Right atrium auricular region (tissue), 2 donors: ENCODE measurements around the gene CRAMP1. TPM values are rescaled to one million over a fixed set of nuclear protein-coding genes. Genes with fewer than 3 reads are reported as not detected.

Experiments used
- DNase-seq: peaks from one replicate; pipeline ENCODE4 v3.0.0-alpha.2; 2019; ENCODE audit warnings: low spot score
- H3K27ac ChIP-seq, 2 donors: fragments of 200-600 bp; sonication (generic); 1 replicate in 1 of 2; 2 replicates in 1 of 2; pipeline ENCODE4 v1.5.1; 2016 to 2019
- H3K27me3 ChIP-seq, 2 donors: fragments of 200-600 bp; sonication (generic); one replicate each; pipeline versions ENCODE4 v1.5.1 to v1.6.0; 2017 to 2019
- H3K36me3 ChIP-seq: fragments of 200-600 bp; sonication (generic); one replicate; pipeline ENCODE4 v1.5.1; 2016
- H3K4me1 ChIP-seq, 2 donors: fragments of 200-600 bp; sonication (generic); one replicate each; pipeline versions ENCODE4 v1.5.1 to v1.6.0; 2017 to 2019
- H3K4me3 ChIP-seq, 2 donors: fragments of 200-600 bp; sonication (generic); 1 replicate in 1 of 2; 2 replicates in 1 of 2; pipeline ENCODE4 v1.5.1; 2017 to 2019; ENCODE audit warnings: mild to moderate bottlenecking in 1 of 2, moderate library complexity in 1 of 2
- H3K9me3 ChIP-seq, 2 donors: fragments of 200-600 bp; sonication (generic); one replicate each; pipeline ENCODE4 v1.5.1; 2019
- CTCF ChIP-seq, 2 donors: fragments of 200-600 bp; sonication (generic); IDR thresholded peaks; one replicate each; pipeline ENCODE4 v1.5.1; 2019; ENCODE audit warnings: antibody characterized with exemption in 2 of 2
- total RNA-seq, 2 donors: library from RNA; depleted of rRNA; stranded (reverse); fragments of >200 nt; gene quantifications; one replicate each; pipeline ENCODE4 v1.1.0, GENCODE V29; 2016

CRAMP1 gene
- total RNA-seq, 2 donors from 2014 or later, result 7.7 to 9.7 TPM

GRCh38 chr16:1637526-1637925 lies 25.4 kb downstream of the CRAMP1 start:
- no peak overlapping the region for H3K27ac ChIP-seq
- H3K36me3 ChIP-seq, result peaks cover 72% of the 10 kb centered on the region
- no peaks in the 10 kb centered on the region for H3K9me3 ChIP-seq
- H3K4me1 ChIP-seq, result peaks cover 0 to 4% of the 10 kb centered on the region in 2 donors
- TF ChIP-seq CTCF (IDR thresholded peaks at IDR 0.05), result no peak
- no peaks in the 10 kb centered on the region for H3K27me3 ChIP-seq
- no peak for DNase-seq
- H3K4me3 ChIP-seq, result no peak overlapping the region

DNA sequence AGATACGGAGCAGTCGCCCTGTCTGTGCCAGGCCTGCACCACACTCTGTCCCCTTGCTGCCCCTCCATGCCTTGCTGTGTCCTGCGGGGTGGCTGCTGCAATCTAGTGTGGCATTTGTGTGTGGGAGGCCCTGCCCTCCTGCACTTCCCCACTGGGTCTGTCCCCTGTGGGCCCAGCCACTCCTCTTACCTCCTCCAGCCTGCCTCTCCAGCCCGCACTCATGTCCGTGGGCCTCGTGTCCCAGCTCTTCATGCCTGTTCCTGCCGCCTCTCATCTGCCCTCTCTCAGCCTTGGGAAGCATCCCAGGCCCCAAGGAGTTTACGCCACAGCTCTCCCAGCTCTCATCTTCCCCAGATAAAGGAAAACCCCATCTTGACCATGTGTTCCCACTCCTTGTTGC lies 26.6 kb downstream of the CRAMP1 start:
- no peak for TF ChIP-seq CTCF (IDR thresholded peaks at IDR 0.05)
- peaks cover 0 to 4% of the 10 kb centered on the region in 2 donors for H3K4me1 ChIP-seq
- DNase-seq, result no peak
- no peak overlapping the region for H3K4me3 ChIP-seq
- H3K27ac ChIP-seq, result no peak overlapping the region
- H3K36me3 ChIP-seq, result peaks cover 69% of the 10 kb centered on the region
- no peaks in the 10 kb centered on the region for H3K27me3 ChIP-seq
- no peaks in the 10 kb centered on the region for H3K9me3 ChIP-seq

GRCh38 chr16:1639282-1639681 lies 27.1 kb downstream of the CRAMP1 start:
- no peak for TF ChIP-seq CTCF (IDR thresholded peaks at IDR 0.05)
- no peak overlapping the region for H3K4me3 ChIP-seq

DNA sequence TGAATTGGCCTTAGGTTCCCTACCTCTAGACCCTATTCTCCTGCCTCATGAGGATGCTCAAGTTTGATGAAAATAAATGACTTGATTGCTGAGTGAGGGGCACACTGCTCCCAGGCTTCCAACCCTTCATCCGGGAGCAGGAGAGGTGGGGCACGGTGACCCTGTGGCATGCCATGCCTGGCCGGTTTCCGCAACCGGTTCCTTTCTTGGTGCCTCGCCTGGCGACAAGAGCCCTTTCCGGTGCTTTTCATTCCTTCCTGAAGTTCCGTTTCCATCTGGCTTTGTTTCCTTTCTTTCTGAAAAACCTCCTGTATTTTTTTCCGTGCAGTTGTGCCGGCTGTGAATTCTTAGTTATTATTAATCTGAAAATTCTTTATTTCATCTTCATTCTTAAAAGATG lies 27.7 kb downstream of the CRAMP1 start:
- Histone ChIP-seq H3K27ac (no peak overlapping the region), H3K36me3 (peaks cover 68% of the 10 kb centered on the region), H3K9me3 (no peaks in the 10 kb centered on the region), H3K4me3 (no peak overlapping the region), H3K27me3 (no peaks in the 10 kb centered on the region), H3K4me1 (peaks cover 0 to 4% of the 10 kb centered on the region in 2 donors)
- no peak for TF ChIP-seq CTCF (IDR thresholded peaks at IDR 0.05)
- DNase-seq, result no peak

More at GRCh38 chr16:1639282-1639681, 27.1 kb downstream of the CRAMP1 start:
- H3K9me3 ChIP-seq, result no peaks in the 10 kb centered on the region
- no peaks in the 10 kb centered on the region for H3K27me3 ChIP-seq
- peaks cover 69% of the 10 kb centered on the region for H3K36me3 ChIP-seq
- no peak overlapping the region for H3K27ac ChIP-seq
- peaks cover 0 to 4% of the 10 kb centered on the region in 2 donors for H3K4me1 ChIP-seq
- DNase-seq, result no peak

DNA sequence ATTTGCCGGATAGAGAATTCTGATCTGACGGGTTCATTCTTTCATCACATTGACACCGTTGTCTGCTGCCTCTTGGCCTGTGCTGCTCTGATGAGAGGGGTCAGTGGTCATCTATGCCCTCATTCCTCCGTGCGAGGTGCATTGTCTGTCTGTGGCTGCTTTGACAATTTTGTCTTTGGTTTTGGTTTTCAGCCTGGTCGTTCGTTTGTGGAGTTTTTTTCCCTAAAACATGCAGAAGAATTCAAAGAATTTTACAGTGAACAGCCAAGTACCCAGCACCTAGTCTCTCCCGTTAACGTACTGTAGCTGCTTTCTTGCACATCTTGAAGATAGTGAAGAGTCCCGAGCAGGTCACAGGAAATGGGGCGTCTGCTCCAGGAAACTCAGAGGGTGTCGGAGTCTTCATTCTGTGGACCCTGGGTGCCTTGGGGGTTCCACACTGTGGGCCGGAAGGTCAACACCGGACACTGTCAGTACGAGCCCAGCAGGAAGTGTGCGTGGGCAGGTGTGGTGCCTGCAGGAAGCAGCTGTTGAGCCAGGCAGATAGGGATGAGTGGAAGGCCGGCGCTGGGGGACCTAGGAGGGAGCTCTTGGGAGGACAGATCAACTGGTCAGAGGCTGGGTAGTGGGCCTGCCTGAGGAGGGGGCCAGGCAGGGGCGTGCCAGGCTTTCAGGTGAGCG lies 28.2 kb downstream of the CRAMP1 start:
- TF ChIP-seq CTCF (IDR thresholded peaks at IDR 0.05), result no peak
- Histone ChIP-seq H3K4me3 (no peak overlapping the region), H3K4me1 (peaks cover 0 to 4% of the 10 kb centered on the region in 2 donors), H3K27ac (no peak overlapping the region), H3K27me3 (no peaks in the 10 kb centered on the region), H3K9me3 (no peaks in the 10 kb centered on the region), H3K36me3 (peaks cover 68% of the 10 kb centered on the region)
- no peak for DNase-seq

- H3K27ac ChIP-seq, result no peak overlapping the region
- DNase-seq, result no peak
- no peaks in the 10 kb centered on the region for H3K27me3 ChIP-seq
- TF ChIP-seq CTCF (IDR thresholded peaks at IDR 0.05), result no peak
- H3K4me3 ChIP-seq, result no peak overlapping the region
- peaks cover 77% of the 10 kb centered on the region for H3K36me3 ChIP-seq
- no peaks in the 10 kb centered on the region for H3K9me3 ChIP-seq
- peaks cover 0 to 4% of the 10 kb centered on the region in 2 donors for H3K4me1 ChIP-seq
These were observed 29.1 kb downstream of the CRAMP1 start for GRCh38 chr16:1641261-1641660.
